Activated CD4-positive, alpha-beta T cell treated with anti-CD3 and anti-CD28 coated beads, Interleukin-2, amount 10 ng/mL, durations not matched to agents 7 days and 5 days (primary cell): Measurements from ENCODE around the gene GADD45A. TPM values are rescaled to one million over a fixed set of nuclear protein-coding genes. Genes with fewer than 3 reads are reported as not detected.

Experiments used
- CTCF ChIA-PET: fragments of 350-600 bp; sonication (Branson Sonifier 250); formaldehyde crosslinking; loops from one replicate; lab custom pipeline; 2021; ENCODE audit warnings: antibody characterized with exemption; lab: Charles Lee
- POLR2A ChIA-PET: fragments of 350-600 bp; sonication (Branson Sonifier 250); formaldehyde crosslinking; loops from one replicate; lab custom pipeline; 2021; ENCODE audit warnings: antibody characterized with exemption; lab: Charles Lee
- DNase-seq: peaks from one replicate; pipeline ENCODE4 v3.0.0-alpha.2; 2020
- H3K27ac Mint-ChIP-seq: one replicate; pipeline ENCODE4 v1.8.0; 2021; ENCODE audit warnings: mild to moderate bottlenecking, moderate library complexity, mixed read lengths
- H3K27me3 Mint-ChIP-seq: one replicate; pipeline ENCODE4 v1.8.0; 2021; ENCODE audit warnings: mixed read lengths
- H3K36me3 Mint-ChIP-seq: one replicate; pipeline ENCODE4 v1.8.0; 2021; ENCODE audit warnings: low read depth, mixed read lengths
- H3K4me1 Mint-ChIP-seq: one replicate; pipeline ENCODE4 v1.8.0; 2021; ENCODE audit warnings: mixed read lengths
- H3K4me3 Mint-ChIP-seq: one replicate; pipeline ENCODE4 v1.8.0; 2021; ENCODE audit warnings: mild to moderate bottlenecking, moderate library complexity, mixed read lengths
- H3K9me3 Mint-ChIP-seq: one replicate; pipeline ENCODE4 v1.8.0; 2021; ENCODE audit warnings: mixed read lengths
- total RNA-seq, 2 experiments: library from RNA; stranded (reverse); gene quantifications; one replicate each; pipeline ENCODE4 v1.2.3, GENCODE V29; 2021

The GADD45A gene
- total RNA-seq, 2 experiments from 2014 or later: 14.2 to 16.6 TPM

DNA sequence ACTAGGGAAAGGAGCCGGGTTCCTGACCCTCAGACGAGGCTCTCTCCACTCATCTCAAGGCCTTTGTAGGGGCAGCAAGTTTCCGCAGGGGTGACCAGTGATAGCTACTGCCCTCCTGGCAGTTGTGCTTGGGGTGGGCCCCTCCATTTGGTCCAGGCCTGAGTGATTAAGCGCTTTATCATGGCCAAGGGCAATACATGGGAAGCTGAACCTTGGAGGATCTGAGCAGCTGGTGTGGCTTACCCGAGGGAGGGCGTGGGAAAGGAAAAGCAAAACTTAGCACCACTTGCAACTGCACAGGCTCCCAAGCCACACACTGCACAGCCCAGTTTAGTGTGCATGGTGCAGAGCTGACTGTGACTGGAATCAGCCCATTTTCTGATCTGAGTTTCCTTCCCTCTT lies 47.8 kb downstream of the GADD45A start:
- no peaks in the 10 kb centered on the region for H3K9me3 Mint-ChIP-seq
- peaks cover 24% of the 10 kb centered on the region for H3K4me1 Mint-ChIP-seq
- no peaks in the 10 kb centered on the region for H3K36me3 Mint-ChIP-seq
- no peak for DNase-seq
- no peak overlapping the region for H3K27ac Mint-ChIP-seq
- ChIA-PET POLR2A (no interaction called here), CTCF (interaction anchor here (0.7 to 1.0 kb wide), 2 partner anchors 14 to 103 kb away, joined by 3 read pairs; no protein-coding TSS in a partner anchor)
- H3K4me3 Mint-ChIP-seq: no peak overlapping the region
- no peaks in the 10 kb centered on the region for H3K27me3 Mint-ChIP-seq

DNA sequence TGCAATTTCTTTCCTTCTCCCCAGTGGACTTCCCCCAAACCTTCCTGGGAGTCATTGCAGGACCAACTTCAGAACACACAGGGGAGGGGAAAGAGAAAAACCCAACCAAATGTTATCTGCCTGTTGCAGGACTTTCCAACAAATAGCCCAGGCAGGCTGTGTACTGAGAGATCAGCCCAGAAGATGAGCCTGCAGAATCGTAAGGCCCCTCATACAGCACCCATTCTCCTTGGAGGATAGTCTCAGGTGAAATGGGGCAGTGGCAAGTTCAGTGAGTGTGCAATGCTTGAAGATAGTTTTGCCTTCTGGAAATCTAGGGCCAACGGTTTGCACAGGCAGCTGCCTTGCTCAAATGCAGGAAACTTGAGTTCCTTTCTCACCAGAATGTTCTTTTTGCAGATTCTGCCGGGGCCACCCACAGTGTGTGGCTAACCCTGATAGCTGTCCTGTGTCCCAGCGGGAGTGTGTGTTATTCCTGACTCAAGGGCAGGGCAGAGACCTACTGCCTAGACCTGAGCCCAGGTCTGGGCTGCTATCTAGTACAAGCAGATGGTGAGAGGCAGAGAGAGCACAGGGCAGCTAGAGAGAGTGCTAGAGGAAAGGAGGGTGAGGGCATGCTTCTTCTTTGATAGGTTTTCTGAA lies 48.8 kb downstream of the GADD45A start:
- no peak overlapping the region for H3K4me3 Mint-ChIP-seq
- H3K36me3 Mint-ChIP-seq: no peaks in the 10 kb centered on the region
- peaks cover 24% of the 10 kb centered on the region for H3K4me1 Mint-ChIP-seq
- no peaks in the 10 kb centered on the region for H3K27me3 Mint-ChIP-seq
- no peaks in the 10 kb centered on the region for H3K9me3 Mint-ChIP-seq
- CTCF ChIA-PET: interaction anchor here (0.7 to 1.3 kb wide), 2 partner anchors 9 to 86 kb away, joined by 3 read pairs; no protein-coding TSS in a partner anchor
- POLR2A ChIA-PET: no interaction called here
- no peak overlapping the region for H3K27ac Mint-ChIP-seq
- DNase-seq: no peak

DNA sequence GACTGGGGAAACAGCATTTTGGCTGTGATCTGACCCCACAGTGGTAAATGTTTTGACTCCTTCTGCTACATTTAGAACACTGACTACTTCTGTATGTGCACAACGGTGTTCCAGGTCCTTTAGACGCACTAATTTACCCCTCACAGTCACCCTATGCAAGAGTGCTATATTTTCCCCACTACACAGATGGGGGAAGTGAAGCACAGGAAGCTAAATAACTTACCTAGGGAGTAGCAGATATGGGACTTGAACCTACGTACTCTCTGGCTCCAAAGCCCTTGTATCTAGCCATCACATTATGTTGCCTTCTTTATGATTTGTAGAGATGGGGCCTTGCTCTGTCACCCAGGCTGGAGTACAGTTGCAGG lies 49.3 kb downstream of the GADD45A start:
- Mint-ChIP-seq H3K4me1 (peaks cover 24% of the 10 kb centered on the region), H3K27me3 (no peaks in the 10 kb centered on the region), H3K36me3 (no peaks in the 10 kb centered on the region), H3K27ac (no peak overlapping the region), H3K4me3 (no peak overlapping the region), H3K9me3 (no peaks in the 10 kb centered on the region)
- ChIA-PET POLR2A (no interaction called here), CTCF (interaction anchor here (0.7 to 1.3 kb wide), 2 partner anchors 9 to 86 kb away, joined by 3 read pairs; no protein-coding TSS in a partner anchor)
- DNase-seq: no peak

DNA sequence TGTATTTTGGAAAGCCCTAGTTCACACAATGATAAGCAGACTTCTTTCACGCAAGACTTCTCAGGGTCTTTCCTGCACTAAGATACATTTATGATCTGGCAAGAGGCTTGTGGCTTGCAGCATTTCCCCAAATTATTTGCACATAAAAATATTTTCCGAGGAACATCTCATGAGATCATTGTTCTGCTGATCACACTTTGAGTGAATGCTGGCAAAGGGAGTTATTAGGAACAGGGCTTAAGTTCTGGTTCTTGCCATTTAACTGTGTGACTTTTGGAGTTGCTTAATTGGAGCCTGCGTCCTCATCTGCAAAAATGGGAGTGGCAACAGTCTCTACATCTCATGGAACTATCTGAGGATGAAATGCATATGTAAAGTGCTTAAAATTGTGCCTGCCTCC lies 50.2 kb downstream of the GADD45A start:
- H3K4me3 Mint-ChIP-seq: no peak overlapping the region
- CTCF ChIA-PET: no interaction called here
- POLR2A ChIA-PET: no interaction called here
- H3K27ac Mint-ChIP-seq: no peak overlapping the region
- H3K9me3 Mint-ChIP-seq: no peaks in the 10 kb centered on the region
- peaks cover 24% of the 10 kb centered on the region for H3K4me1 Mint-ChIP-seq
- H3K36me3 Mint-ChIP-seq: no peaks in the 10 kb centered on the region
- DNase-seq: no peak
- no peaks in the 10 kb centered on the region for H3K27me3 Mint-ChIP-seq

DNA sequence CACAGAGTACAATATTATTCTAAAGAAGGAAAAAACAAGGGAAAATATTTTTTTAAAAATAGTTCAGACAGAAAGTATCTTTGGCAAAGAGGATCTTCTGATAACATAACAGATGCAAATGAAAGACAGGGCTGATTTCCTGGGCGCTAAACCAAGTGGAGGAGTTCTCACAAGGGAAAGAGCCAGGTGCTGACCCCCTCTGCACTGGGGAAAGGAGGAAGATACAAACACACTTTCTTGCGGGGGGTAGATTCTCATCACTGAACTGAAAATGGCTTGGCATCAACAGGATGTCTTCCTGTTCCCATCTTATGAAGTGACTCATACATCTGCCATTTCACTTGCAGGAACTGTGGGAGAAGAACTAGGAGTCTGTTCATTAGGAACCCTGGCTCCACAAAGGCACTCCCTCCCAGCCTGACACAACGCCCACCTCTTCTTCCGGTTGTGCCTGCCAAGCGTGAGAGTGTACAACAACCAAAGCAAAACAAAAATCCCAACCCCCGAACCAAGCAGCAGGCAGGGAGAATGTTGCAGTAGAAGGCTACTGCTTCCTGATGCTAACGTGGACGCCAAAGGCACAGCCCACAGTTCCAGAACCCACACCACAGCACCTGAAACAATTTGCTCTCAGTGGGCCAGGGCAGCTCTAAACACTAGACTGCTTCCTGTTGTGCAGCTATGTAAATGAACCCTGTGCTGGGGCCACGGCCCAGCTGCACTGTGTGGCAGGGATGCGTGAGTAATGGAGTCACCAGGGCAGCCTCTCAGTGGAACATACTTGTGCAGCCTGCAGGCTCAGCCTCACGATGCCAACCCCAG lies 51.0 kb downstream of the GADD45A start:
- H3K4me1 Mint-ChIP-seq: peaks cover 24% of the 10 kb centered on the region
- H3K4me3 Mint-ChIP-seq: peak overlapping the region; percentile 61
- H3K27me3 Mint-ChIP-seq: no peaks in the 10 kb centered on the region
- CTCF ChIA-PET: no interaction called here
- no peaks in the 10 kb centered on the region for H3K36me3 Mint-ChIP-seq
- H3K9me3 Mint-ChIP-seq: no peaks in the 10 kb centered on the region
- peak; percentile 54 for DNase-seq
- POLR2A ChIA-PET: no interaction called here
- peak overlapping the region; percentile 95 for H3K27ac Mint-ChIP-seq

DNA sequence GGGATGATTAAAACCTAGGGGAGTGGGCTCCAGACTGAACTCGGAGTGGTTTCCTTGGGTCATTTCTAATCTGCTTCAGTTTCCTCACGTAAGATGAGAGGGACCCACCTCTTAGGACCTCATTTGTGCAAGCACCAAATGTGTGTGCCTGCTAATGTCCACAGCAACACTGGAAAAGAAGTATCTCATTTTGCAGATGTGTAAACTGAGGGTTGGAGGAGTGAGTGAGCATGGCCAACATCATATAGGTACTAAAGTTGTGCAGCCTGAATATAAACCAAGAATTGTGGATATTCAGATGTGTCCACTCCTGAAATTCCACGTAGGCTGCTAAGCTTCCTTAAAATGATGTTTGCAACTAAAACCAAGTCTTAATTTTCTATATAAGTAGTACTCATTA lies 51.7 kb downstream of the GADD45A start:
- DNase-seq: no peak
- no peaks in the 10 kb centered on the region for H3K9me3 Mint-ChIP-seq
- peak overlapping the region; percentile 95 for H3K27ac Mint-ChIP-seq
- H3K36me3 Mint-ChIP-seq: no peaks in the 10 kb centered on the region
- H3K27me3 Mint-ChIP-seq: peaks cover under 1% of the 10 kb centered on the region
- POLR2A ChIA-PET: no interaction called here
- peaks cover 24% of the 10 kb centered on the region for H3K4me1 Mint-ChIP-seq
- no peak overlapping the region for H3K4me3 Mint-ChIP-seq
- CTCF ChIA-PET: interaction anchor here (1.1 to 1.5 kb wide), 2 partner anchors 8 to 175 kb away, joined by 3 read pairs; no protein-coding TSS in a partner anchor

DNA sequence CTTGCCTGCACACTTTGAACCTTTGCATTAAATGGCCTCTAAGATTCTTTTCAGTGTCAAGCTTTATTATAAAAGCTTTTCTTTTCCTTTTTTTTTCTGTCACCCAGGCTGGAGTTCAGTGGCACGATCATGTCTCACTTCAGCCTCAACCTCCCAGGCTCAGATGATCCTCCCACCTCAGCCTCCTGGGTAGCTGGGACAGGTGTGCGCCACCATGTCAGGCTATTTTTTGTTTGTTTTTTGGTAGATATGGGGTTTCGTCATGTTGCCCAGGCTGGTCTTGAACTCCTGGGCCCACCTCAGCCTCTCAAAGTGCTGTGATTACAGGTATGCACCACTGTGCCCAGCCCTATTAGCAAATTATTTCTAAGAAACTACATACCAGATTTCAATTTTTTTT lies 52.9 kb downstream of the GADD45A start:
- Mint-ChIP-seq H3K36me3 (no peaks in the 10 kb centered on the region), H3K27ac (no peak overlapping the region), H3K9me3 (no peaks in the 10 kb centered on the region), H3K4me3 (no peak overlapping the region), H3K27me3 (peaks cover 2% of the 10 kb centered on the region), H3K4me1 (peaks cover 21% of the 10 kb centered on the region)
- CTCF ChIA-PET: interaction anchor here (0.7 to 1.5 kb wide), 5 partner anchors 10 to 176 kb away, joined by 3 to 4 read pairs (median 3); no protein-coding TSS in a partner anchor
- no peak for DNase-seq
- POLR2A ChIA-PET: no interaction called here

Other genes starting within 250 kb of the GADD45A start
- gene GNG12, start 148.3 kb downstream of the GADD45A start, total RNA-seq: under 1 TPM in 1 of 2 experiments, not detected in 1; 0.04 TPM